Gastroesophageal sphincter (tissue), 4 donors: ENCODE results near the gene PPP2R3B. TPM values are rescaled to one million over a fixed set of nuclear protein-coding genes. Genes with fewer than 3 reads are reported as not detected.

ENCODE experiments used
- ATAC-seq: fragments of 150-250 bp; one replicate; pipeline ENCODE4 v1.9.1; 2016; ENCODE audit warnings: mild to moderate bottlenecking, moderate library complexity
- H3K27ac ChIP-seq, 4 donors: fragments of 200-600 bp; sonication (generic) in 3 of 4; 1 replicate in 3 of 4; 2 replicates in 1 of 4; pipeline ENCODE4 v1.5.1; 2016 to 2019
- H3K27me3 ChIP-seq: fragments of 200-600 bp; sonication (generic); one replicate; pipeline ENCODE4 v1.5.1; 2019
- H3K36me3 ChIP-seq, 2 donors: fragments of 200-600 bp; sonication (generic); one replicate each; pipeline ENCODE4 v1.5.1; 2019; ENCODE audit warnings: control low read depth in 1 of 2
- H3K4me1 ChIP-seq, 3 donors: fragments of 200-600 bp; sonication (generic); 1 replicate in 2 of 3; 2 replicates in 1 of 3; pipeline ENCODE4 v1.5.1; 2016 to 2019; ENCODE audit warnings: control low read depth in 2 of 3
- H3K4me3 ChIP-seq, 2 donors: fragments of 200-600 bp; sonication (generic); one replicate each; pipeline ENCODE4 v1.5.1; 2019; ENCODE audit warnings: mild to moderate bottlenecking in 1 of 2, moderate library complexity in 1 of 2
- H3K9me3 ChIP-seq, 3 donors: fragments of 200-600 bp; sonication (generic); one replicate each; pipeline ENCODE4 v1.5.1; 2017 to 2019; ENCODE audit warnings: control low read depth in 2 of 3
- EP300 ChIP-seq: sonication (generic); formaldehyde crosslinking; IDR thresholded peaks from one replicate; pipeline ENCODE4 v1.6.1; 2017; ENCODE audit warnings: antibody characterized with exemption, mild to moderate bottlenecking
- POLR2A ChIP-seq, 2 donors: fragments of 450-650 bp; IDR thresholded peaks; one replicate each; pipeline ENCODE4 v1.6.1; 2017; ENCODE audit warnings: antibody characterized with exemption in 2 of 2, mild to moderate bottlenecking in 2 of 2, moderate library complexity in 1 of 2
- POLR2AphosphoS5 ChIP-seq: sonication (generic); formaldehyde crosslinking; IDR thresholded peaks from one replicate; pipeline ENCODE4 v1.6.1; 2017; ENCODE audit warnings: antibody characterized with exemption
- WGBS, 2 donors: methylation state at CpG; one replicate each; pipeline ENCODE4 v1.1.5; 2018; ENCODE audit warnings: low coverage in 1 of 2; 5-methylcytosine and 5-hydroxymethylcytosine counted together
- total RNA-seq, 4 donors: library from RNA; depleted of rRNA; stranded (reverse); fragments of >200 nt; gene quantifications; one replicate each; pipeline ENCODE4 v1.1.0, GENCODE V29; 2016
- TF ChIP-seq, protein P1 (sequence below), 4 experiments: fragments of 200-600 bp in 2 of 4; fragments of 450-650 bp in 2 of 4; sonication (generic) in 1 of 4; IDR thresholded peaks; one replicate each; pipeline ENCODE4 v1.5.1; 2017 to 2019; ENCODE audit warnings: antibody characterized with exemption in 4 of 4, mild to moderate bottlenecking in 2 of 4, moderate library complexity in 2 of 4

PPP2R3B gene
- total RNA-seq, 4 donors from 2014 or later: 3.8 to 6.5 (median 5.1) TPM

- H3K4me1 ChIP-seq: peaks cover 0 to 27% (median 11%) of the 10 kb centered on the region in 3 donors
- peak overlapping the region in 1 of 2 donors; percentile 47 for H3K4me3 ChIP-seq
- H3K27me3 ChIP-seq: peaks cover 77% of the 10 kb centered on the region
Observed at GRCh38 chrX:372856-373640, 13.7 kb downstream of the PPP2R3B start.

DNA sequence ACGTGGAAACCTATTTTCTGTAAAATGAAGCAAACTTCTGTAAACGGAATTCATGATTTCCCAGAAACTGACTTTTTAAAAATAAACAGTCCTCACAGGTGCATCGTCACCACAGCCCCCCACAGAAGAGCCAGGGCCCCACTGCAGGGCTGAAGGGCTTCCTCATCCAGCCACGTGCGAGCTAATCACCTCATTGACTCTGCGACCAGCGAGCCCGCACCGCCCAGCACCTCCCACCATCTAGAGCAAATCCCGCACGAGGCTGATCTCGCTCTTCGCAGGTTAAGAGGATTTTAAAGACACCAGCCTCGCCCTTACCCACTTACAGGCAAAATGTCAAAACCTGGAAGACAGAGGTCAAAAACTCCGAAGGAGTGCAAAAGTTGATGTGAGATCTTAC lies 14.8 kb downstream of the PPP2R3B start:
- TF ChIP-seq, protein P1, sequence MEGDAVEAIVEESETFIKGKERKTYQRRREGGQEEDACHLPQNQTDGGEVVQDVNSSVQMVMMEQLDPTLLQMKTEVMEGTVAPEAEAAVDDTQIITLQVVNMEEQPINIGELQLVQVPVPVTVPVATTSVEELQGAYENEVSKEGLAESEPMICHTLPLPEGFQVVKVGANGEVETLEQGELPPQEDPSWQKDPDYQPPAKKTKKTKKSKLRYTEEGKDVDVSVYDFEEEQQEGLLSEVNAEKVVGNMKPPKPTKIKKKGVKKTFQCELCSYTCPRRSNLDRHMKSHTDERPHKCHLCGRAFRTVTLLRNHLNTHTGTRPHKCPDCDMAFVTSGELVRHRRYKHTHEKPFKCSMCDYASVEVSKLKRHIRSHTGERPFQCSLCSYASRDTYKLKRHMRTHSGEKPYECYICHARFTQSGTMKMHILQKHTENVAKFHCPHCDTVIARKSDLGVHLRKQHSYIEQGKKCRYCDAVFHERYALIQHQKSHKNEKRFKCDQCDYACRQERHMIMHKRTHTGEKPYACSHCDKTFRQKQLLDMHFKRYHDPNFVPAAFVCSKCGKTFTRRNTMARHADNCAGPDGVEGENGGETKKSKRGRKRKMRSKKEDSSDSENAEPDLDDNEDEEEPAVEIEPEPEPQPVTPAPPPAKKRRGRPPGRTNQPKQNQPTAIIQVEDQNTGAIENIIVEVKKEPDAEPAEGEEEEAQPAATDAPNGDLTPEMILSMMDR (IDR thresholded peaks at IDR 0.05): no peak
- TF ChIP-seq EP300 (no peak), POLR2A (IDR thresholded peaks at IDR 0.05) (no peak), POLR2AphosphoS5 (no peak)
- WGBS, 2 donors: 81 to 82% methylated on average over 5 to 7 of the region's 15 CpGs
- no peaks in the 10 kb centered on the region for H3K9me3 ChIP-seq
- no peak overlapping the region for H3K4me3 ChIP-seq
- H3K27me3 ChIP-seq: peaks cover 72% of the 10 kb centered on the region
- H3K27ac ChIP-seq: no peak overlapping the region
- H3K4me1 ChIP-seq: peaks cover 0 to 27% (median 11%) of the 10 kb centered on the region in 3 donors
- peaks cover 0 to 10% of the 10 kb centered on the region in 2 donors for H3K36me3 ChIP-seq
- ATAC-seq: no peak

More at GRCh38 chrX:372856-373640, 13.7 kb downstream of the PPP2R3B start:
- peaks cover 0 to 10% of the 10 kb centered on the region in 2 donors for H3K36me3 ChIP-seq
- ATAC-seq: no peak
- TF ChIP-seq POLR2A (IDR thresholded peaks at IDR 0.05) (no peak), EP300 (no peak)
- TF ChIP-seq, protein P1 (IDR thresholded peaks at IDR 0.05): no peak
- 20 to 33% methylated on average over 12 to 14 of the region's 63 CpGs for WGBS, 2 donors
- H3K9me3 ChIP-seq: no peaks in the 10 kb centered on the region
- H3K27ac ChIP-seq: no peak overlapping the region

DNA sequence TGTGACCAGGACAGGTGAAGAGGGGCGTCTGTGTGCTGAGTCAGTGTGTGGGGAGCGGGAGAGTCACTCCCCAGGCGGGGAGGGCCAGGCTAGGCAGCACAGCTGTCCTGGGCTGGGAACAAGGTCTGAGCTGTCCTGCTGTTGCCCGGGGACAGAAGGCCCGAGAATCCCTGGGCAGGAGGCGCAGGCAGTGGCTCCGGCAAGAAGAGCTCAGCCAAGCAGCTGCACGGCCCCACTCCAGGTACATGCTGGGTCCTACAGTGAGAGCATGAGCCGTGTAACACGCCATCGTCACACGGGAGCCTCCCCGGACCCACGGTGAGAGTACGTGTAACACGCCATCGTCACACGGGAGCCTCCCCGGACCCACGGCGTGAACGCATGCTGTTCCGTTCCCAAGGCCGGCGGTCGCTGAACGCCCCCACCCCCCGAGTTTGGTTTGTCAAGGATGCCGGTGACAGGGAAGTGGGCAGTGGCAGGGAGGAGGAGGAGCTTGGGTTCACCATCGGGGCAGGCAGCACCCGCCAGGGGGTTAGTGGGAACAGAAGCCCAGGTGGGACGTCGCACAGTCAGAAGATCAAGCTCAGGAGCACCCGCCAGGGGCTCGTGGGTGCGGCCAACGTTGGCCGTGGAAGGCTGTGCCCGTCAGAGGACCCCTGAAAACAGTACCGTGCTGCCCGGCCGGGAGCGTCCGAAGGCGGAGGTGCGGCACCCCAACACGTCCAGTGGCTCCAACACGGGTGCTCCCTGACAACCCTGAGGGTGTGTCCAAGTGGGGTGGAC lies 15.6 kb downstream of the PPP2R3B start:
- no peaks in the 10 kb centered on the region for H3K9me3 ChIP-seq
- TF ChIP-seq POLR2AphosphoS5 (no peak), POLR2A (IDR thresholded peaks at IDR 0.05) (no peak), EP300 (no peak)
- TF ChIP-seq, protein P1 (IDR thresholded peaks at IDR 0.05): no peak
- no peak overlapping the region for H3K27ac ChIP-seq
- no peak for ATAC-seq
- no peak overlapping the region for H3K4me3 ChIP-seq
- peaks cover 67% of the 10 kb centered on the region for H3K27me3 ChIP-seq
- H3K4me1 ChIP-seq: peaks cover 0 to 27% (median 11%) of the 10 kb centered on the region in 3 donors
- peaks cover 0 to 10% of the 10 kb centered on the region in 2 donors for H3K36me3 ChIP-seq
- 90% methylated on average over 2 of the region's 48 CpGs; no CpG with 5 or more reads in 1 of the 2 donors for WGBS, 2 donors

- Histone ChIP-seq H3K4me1 (peaks cover 0 to 27% (median 11%) of the 10 kb centered on the region in 3 donors), H3K27me3 (peaks cover 59% of the 10 kb centered on the region), H3K36me3 (peaks cover 0 to 10% of the 10 kb centered on the region in 2 donors), H3K9me3 (no peaks in the 10 kb centered on the region), H3K4me3 (no peak overlapping the region), H3K27ac (no peak overlapping the region)
- 82 to 98% methylated on average over 3 to 8 of the region's 43 CpGs for WGBS, 2 donors
- ATAC-seq: no peak
- TF ChIP-seq, protein P1 (IDR thresholded peaks at IDR 0.05): no peak
- no peak for TF ChIP-seq POLR2AphosphoS5
- TF ChIP-seq EP300: no peak
- no peak for TF ChIP-seq POLR2A (IDR thresholded peaks at IDR 0.05)
Observed at GRCh38 chrX:370244-370962, 16.3 kb downstream of the PPP2R3B start.
